HL-60/S4 treated with phorbol 12-myristate 13-acetate at 8.2 ng/mL for 4 days and 3 days (cell line): ENCODE measurements around the gene RIPK4.

Source experiments
- in situ Hi-C: fragments of 300-500 bp; cut with MboI; formaldehyde crosslinking; loops from 2 replicates; pipeline ENCODE4 v1.15.0; 2022; ENCODE audit warnings: low sequenced_read_pairs

The RIPK4 gene

DNA sequence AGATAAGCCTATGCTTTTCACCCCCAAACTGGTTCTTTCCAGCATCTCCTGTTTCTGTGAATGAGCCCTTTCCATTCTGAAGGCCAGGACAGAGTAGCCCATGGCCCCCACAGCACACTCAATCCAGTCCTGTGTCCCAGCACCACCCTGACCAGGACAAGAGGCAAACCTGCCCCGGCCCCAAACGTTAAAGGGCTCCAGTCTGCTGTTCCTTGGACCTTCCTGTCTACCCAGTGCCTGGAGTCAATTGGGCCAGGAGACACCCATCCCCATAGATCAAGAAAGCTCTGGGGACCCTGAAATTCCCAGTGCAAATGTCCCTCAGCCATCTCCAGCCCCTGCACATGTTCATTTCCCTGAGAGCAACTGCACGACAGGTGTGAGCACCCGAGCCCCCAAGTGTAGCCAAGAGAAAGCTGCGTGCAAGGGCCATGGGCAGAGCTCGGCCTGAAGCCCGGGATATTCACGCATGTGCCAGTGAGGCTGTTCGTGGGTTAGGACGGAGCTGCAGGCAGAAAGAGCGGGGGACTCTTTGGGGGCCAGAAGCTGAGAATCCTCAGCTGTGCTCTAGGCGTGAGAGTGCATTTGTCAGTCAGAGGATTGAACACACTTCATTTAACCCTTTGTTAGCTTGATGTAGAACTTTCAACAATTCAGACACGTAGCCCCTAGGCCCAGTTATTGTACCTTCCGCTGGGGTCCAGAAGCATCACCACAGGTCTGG lies 4.2 kb upstream of the RIPK4 start:
- in situ Hi-C loops = loop anchor here (10.0 kb wide), 1 partner anchor 156 kb away; no protein-coding TSS in a partner anchor

DNA sequence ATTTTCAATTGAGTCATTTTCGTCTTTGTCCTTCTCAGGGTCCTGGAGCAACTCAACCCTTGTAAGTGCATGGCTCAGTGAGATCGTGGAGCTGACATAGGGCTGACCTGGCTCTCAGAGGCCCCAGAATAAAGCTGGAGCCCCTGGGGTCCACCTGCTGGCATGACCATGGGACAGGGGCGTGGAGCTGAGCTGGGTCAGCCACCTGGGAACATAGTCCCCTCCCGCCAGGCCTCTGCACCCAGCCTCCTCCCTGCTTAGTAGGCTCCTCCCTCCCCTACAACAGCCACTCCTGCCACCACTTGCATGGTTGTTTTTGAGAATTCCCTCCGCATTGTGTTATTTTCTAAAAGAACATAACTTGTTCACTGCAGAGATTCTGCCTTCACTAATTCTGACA lies 3.1 kb upstream of the RIPK4 start:
- in situ Hi-C loops = loop anchor here (10.0 kb wide), 1 partner anchor 155 kb away; no protein-coding TSS in a partner anchor

- in situ Hi-C loops = no loop called here
Observed at GRCh38 chr21:41769521-41769920, 2.7 kb upstream of the RIPK4 start.

- in situ Hi-C loops = no loop called here
Observed at GRCh38 chr21:41769111-41769510, 2.3 kb upstream of the RIPK4 start.

DNA sequence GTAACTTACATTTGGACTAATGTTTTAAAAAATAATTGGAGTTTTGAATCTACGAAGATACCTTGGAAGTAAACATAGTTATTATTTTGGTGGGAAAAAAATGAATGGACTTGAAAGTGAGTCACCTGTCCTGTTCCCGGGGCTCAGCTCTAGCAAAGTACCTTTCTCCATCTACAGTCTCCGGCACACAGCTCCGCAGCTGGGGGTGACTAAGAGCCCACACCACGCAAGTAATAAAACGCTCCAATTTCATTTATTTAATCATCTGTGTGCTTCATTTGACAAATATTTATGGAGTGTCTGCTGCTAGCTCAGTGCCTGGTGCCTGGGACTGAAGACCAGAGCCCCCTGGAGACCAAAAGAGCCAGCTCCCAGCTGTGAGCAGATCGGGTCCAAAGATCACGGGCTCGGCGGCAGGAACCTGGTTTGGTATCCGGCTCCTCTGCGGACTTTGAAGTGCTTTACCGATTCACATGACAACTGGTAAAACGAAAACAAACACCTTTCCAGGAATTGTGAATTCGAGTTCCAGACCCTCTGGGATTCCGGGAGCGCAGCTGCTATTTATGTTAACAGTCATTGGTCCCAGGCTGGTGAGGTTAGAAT lies 1.7 kb upstream of the RIPK4 start:
- in situ Hi-C loops = no loop called here

GRCh38 chr21:41767606-41768436 lies 969 bp upstream of the RIPK4 start:
- in situ Hi-C loops = no loop called here

GRCh38 chr21:41765973-41766882 lies 624 bp downstream of the RIPK4 start:
- in situ Hi-C loops = no loop called here

GRCh38 chr21:41765420-41765821 lies 1.4 kb downstream of the RIPK4 start:
- in situ Hi-C loops = no loop called here

DNA sequence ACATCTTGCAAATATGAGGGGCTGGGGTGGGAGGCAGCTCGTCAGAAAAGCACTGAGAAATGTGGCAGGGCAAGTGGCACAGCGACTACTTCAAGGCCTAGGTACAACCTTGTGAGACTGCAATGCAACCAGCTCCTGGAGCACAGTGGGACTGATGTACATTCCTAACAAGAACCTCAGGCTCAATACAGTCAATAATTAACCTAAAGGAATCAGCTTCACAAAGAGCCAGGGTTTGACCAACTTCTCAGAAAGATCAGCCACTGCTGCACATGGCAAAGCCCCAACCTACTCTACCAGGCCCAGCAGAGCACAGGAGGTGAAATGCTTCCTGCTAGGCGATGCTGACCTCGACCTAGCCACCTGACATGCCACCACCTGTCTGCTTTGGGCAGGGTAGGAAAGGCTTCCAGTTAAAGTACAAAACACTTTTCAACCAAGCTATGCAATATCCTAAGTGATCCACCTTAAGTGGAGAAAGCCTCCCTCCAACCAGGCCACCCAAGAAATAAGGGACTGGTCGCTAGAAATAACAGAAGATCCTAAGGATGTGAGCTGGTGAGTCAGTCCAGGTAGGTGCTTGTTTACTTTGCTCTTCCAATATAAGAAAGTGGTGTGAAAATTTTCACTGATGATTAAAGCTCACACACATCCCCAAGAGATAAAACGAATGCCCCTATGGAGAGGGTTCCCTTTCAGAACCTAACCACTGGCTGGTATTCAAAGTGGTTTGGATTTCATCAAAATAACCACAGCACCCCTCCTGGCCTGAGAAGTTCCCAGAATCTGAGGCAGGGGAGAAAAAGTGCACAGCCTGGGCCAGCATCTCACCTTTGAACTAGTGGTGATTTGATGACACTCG lies 2.1 kb downstream of the RIPK4 start:
- in situ Hi-C loops = no loop called here

DNA sequence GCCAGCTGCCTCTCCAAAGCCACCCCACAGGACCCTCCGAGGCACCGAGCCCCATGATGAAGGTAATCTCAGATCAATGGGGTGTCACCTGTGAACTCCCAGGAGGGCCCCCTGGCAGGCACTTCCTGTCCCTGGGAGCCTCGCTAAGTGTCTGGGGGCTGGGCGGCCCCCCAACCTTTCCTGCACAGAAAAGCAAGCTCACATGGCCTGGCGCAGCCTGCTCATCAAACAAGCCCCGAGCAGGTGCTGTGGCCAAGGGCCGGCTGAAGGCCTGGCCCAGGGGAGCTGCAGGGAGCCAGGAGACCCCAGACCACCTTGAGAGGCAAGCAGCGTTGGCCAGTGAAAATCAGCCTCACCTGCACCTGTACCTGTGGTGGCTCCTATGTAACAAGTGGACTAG lies 2.9 kb downstream of the RIPK4 start:
- in situ Hi-C loops = no loop called here

- in situ Hi-C loops = no loop called here
Observed at GRCh38 chr21:41763398-41763931, 3.4 kb downstream of the RIPK4 start.

DNA sequence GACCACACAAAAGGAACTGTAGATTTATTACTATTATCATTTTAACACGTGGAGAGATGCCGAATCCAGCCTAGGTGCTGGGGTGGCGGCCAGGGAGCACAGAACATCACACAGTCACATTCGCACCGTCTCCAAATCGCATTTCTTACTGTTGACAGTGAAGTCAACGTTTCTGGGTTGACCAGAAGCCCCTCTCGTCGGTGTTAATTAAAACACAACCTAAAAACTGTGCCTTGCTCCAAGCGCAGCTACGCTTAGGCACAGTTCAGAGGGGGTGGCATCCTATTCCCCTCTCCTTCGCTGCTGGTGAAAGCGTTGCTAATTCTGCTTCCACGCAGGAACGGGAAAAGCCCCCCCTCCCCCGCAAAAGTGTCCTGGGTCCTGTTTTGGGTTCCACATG lies 4.1 kb downstream of the RIPK4 start:
- in situ Hi-C loops = no loop called here

DNA sequence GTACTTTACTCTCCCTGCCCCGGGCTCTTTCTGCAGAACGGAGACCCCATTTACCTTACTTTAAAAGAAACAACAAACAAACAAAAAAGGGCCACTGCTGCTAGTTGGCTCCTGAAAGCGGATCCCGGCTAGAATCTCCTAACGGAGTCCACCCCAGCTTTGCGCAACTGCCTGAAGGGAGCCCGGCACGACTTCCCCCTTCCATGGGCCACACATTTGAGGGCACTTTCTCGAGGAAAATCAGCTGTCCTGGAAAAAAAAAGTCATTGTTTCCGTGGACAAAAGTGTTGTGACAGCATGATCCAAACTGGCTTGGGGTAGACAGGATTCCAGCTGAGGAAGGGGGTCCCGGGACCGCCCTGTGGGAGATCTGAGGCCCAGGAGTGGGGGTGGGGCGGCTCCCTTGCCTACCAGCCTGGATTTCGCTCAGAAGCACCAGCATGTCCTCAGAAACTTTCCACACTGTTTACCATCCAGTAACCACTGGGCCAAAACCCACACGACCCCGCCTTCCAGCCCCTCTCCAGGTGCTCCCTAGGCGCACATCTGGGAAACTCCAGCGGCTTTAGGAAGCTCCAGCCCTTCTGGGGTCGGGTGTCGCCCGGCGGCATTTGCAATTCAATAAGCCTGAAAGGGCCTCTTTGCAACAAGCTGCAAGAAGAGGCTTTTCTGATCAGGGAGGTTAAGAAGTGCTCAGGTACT lies 4.8 kb downstream of the RIPK4 start:
- in situ Hi-C loops = no loop called here

DNA sequence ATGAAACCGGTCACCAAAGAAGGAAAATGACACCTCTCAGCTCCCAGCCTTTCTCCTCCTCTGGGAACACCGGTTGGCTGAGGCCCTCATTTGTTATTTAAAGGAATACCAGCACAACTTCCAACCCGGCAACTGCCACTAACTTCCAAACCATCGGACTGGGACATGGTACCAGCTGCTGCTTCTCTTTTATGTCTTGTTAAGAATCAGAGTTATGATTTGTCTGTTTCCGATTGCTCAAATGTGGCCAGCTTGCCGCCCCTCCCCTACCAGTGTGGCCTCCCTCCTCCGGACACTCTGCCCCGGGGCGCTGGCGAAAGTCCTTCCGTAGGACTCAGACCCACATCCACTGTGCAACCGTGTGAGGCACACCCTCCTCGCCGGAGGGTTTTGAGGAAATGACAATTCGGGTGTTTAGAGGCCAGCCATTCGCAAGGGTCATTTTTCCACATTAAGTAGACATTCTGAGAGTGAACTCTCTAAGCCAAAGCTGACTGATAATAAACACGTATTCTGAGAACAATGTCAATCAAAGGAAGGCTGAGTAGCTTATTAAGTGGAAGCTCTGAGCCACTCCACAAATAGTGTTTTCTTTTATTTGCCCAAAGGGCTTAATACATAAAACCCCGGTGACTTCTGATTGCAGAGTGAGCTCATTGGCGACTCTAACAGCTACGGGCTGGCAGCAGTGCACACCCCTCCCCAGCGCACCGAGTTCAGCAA lies 5.5 kb downstream of the RIPK4 start:
- in situ Hi-C loops = no loop called here

DNA sequence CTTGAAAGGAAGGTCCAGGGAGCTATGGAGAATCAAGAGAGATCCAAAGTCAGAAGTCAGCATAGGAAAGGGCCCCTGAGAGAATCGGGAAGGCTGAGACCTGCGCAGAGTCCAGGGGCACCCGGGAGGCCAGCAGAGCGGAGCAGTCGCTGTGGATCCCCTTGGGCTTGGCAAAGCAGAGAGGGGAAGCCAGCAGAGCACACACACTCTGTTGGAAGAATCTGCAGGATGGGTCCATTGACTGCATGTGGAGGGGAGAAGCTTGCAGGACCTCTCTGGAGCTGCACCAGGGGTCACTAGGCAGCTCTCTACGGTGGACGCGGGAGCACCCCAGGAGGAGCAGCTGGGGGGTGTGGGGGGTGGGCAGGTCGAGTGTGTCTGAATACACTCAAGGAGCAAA lies 6.4 kb downstream of the RIPK4 start:
- in situ Hi-C loops = no loop called here

DNA sequence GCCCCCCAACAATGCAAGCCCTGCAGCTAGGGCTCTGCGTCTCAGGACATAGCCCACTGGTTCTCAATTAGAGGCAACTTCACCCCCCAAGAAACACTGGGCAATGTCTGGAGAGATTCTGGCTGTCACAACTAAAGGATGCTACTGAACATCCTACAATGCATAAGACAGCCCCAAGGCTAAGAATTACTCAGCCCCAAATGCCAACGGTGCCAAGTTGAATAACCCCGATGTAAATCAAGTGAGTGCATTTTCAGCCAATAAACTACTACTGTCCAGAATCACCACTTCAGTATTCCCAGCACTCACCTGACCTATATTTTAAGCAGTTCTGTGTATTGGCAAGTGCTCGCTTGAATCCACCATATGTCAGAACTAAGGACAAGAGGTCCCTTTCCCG lies 6.9 kb downstream of the RIPK4 start:
- in situ Hi-C loops = no loop called here

- in situ Hi-C loops = no loop called here
Observed at GRCh38 chr21:41759214-41759840, 7.5 kb downstream of the RIPK4 start.

DNA sequence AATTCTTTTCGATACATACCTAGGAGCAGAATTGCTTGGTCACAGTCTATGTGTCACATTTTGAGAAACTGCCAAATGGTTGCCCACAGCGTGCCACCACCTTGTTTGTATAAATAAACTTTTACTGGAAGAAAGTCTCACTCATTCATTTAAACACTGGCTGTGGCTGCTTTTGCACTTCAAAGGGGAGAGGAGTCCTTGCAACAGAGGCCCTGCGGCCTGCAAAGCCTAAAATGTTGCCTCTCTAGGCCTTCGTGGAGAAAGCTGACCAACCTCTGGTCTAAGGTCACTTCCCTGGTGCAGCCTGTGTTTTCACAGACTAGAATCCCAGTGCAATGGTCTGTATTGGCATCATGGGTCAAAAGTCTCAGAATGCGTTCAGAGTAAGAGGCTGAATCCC lies 8.3 kb downstream of the RIPK4 start:
- in situ Hi-C loops = no loop called here
